Measurements from ENCODE around the gene KAZN.

DNA sequence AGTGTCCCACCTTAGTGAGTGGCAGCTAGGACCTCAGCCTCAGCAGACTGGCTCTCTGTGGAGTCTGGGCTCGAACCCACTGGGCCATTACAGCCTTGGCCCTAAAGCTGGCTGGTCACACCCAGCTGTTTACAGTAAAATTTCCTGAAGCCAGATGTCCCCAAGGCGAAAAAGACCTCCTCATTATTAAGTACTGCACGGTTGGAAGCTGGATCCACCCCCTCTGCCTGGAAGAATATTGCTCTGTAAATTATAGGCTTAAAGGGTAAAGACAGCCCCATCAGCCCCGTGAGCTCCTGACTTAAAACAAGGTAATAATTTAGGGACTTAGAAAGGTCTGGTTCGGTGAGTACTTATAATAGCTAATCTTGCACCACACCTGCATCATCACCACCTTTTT is 524.8 kb downstream of the KAZN start:
- TF ChIP-seq POLR2A (IDR thresholded peaks at IDR 0.05): no peak
- TF ChIP-seq, protein P1, sequence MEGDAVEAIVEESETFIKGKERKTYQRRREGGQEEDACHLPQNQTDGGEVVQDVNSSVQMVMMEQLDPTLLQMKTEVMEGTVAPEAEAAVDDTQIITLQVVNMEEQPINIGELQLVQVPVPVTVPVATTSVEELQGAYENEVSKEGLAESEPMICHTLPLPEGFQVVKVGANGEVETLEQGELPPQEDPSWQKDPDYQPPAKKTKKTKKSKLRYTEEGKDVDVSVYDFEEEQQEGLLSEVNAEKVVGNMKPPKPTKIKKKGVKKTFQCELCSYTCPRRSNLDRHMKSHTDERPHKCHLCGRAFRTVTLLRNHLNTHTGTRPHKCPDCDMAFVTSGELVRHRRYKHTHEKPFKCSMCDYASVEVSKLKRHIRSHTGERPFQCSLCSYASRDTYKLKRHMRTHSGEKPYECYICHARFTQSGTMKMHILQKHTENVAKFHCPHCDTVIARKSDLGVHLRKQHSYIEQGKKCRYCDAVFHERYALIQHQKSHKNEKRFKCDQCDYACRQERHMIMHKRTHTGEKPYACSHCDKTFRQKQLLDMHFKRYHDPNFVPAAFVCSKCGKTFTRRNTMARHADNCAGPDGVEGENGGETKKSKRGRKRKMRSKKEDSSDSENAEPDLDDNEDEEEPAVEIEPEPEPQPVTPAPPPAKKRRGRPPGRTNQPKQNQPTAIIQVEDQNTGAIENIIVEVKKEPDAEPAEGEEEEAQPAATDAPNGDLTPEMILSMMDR (IDR thresholded peaks at IDR 0.05): no peak
- TF ChIP-seq POLR2AphosphoS5 (IDR thresholded peaks at IDR 0.05): no peak
- no peak for TF ChIP-seq EP300 (IDR thresholded peaks at IDR 0.05)
